ENCODE data around the gene DEFB129. TPM values are rescaled to one million over a fixed set of nuclear protein-coding genes. Genes with fewer than 3 reads are reported as not detected.
"Not testable (repeated sequence)": the region's sequence is repeated elsewhere in the genome, so short reads cannot be mapped to it uniquely, and the experiment has no call there.

Gene DEFB129
- total RNA-seq, 1 experiment from 2014 or later = not detected

GRCh38 chr20:199996-200395, 27.1 kb upstream of the DEFB129 start:
- no peaks in the 10 kb centered on the region; the same call in 1 of the 2 replicates for H3K36me3 Mint-ChIP-seq
- peaks cover 10% of the 10 kb centered on the region for H3K9me3 Mint-ChIP-seq
- ATAC-seq (no peak), DNase-seq (ENCODE audit: low spot score) (no peak)
- no peaks in the 10 kb centered on the region for H3K4me1 Mint-ChIP-seq
- CTCF ChIA-PET = no interaction called here
- no peak overlapping the region for H3K4me3 Mint-ChIP-seq
- TF ChIP-seq FOXJ3 (CRISPR knock-in tag; IDR thresholded peaks at IDR 0.05; ENCODE audit: borderline replicate concordance) (no peak), HMGXB4 (CRISPR knock-in tag; IDR thresholded peaks at IDR 0.05) (no peak), RELA (CRISPR knock-in tag; IDR thresholded peaks at IDR 0.05; ENCODE audit: borderline replicate concordance) (no peak), CREB1 (CRISPR knock-in tag; IDR thresholded peaks at IDR 0.05) (no peak), NFE2L1 (CRISPR knock-in tag; IDR thresholded peaks at IDR 0.05) (no peak), TEAD4 (CRISPR knock-in tag; IDR thresholded peaks at IDR 0.05) (no peak), ETV6 (CRISPR knock-in tag; IDR thresholded peaks at IDR 0.05) (no peak), GRHL2 (CRISPR knock-in tag; IDR thresholded peaks at IDR 0.05; ENCODE audit: insufficient replicate concordance, severe bottlenecking) (no peak), MYBL2 (CRISPR knock-in tag; IDR thresholded peaks at IDR 0.05) (no peak)
- TF ChIP-seq, protein P1, sequence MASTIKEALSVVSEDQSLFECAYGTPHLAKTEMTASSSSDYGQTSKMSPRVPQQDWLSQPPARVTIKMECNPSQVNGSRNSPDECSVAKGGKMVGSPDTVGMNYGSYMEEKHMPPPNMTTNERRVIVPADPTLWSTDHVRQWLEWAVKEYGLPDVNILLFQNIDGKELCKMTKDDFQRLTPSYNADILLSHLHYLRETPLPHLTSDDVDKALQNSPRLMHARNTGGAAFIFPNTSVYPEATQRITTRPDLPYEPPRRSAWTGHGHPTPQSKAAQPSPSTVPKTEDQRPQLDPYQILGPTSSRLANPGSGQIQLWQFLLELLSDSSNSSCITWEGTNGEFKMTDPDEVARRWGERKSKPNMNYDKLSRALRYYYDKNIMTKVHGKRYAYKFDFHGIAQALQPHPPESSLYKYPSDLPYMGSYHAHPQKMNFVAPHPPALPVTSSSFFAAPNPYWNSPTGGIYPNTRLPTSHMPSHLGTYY (CRISPR knock-in tag; IDR thresholded peaks at IDR 0.05) = no peak
- TF ChIP-seq, protein P2, sequence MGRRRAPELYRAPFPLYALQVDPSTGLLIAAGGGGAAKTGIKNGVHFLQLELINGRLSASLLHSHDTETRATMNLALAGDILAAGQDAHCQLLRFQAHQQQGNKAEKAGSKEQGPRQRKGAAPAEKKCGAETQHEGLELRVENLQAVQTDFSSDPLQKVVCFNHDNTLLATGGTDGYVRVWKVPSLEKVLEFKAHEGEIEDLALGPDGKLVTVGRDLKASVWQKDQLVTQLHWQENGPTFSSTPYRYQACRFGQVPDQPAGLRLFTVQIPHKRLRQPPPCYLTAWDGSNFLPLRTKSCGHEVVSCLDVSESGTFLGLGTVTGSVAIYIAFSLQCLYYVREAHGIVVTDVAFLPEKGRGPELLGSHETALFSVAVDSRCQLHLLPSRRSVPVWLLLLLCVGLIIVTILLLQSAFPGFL (CRISPR knock-in tag; IDR thresholded peaks at IDR 0.05; ENCODE audit: borderline replicate concordance) = no peak
- H3K27me3 Mint-ChIP-seq (ENCODE audit: low read depth) = peaks cover 83% of the 10 kb centered on the region
- POLR2A ChIA-PET = no interaction called here
- no peak overlapping the region for H3K27ac Mint-ChIP-seq

- H3K9me3 Mint-ChIP-seq; POLR2A ChIA-PET; H3K36me3 Mint-ChIP-seq; H3K4me1 Mint-ChIP-seq; H3K27ac Mint-ChIP-seq; DNase-seq (ENCODE audit: low spot score); H3K4me3 Mint-ChIP-seq; CTCF ChIA-PET; ATAC-seq: not testable (repeated sequence)
- H3K27me3 Mint-ChIP-seq (ENCODE audit: low read depth) = peaks cover 78% of the 10 kb centered on the region
These were observed 23.4 kb upstream of the DEFB129 start for GRCh38 chr20:203630-204029.

DNA sequence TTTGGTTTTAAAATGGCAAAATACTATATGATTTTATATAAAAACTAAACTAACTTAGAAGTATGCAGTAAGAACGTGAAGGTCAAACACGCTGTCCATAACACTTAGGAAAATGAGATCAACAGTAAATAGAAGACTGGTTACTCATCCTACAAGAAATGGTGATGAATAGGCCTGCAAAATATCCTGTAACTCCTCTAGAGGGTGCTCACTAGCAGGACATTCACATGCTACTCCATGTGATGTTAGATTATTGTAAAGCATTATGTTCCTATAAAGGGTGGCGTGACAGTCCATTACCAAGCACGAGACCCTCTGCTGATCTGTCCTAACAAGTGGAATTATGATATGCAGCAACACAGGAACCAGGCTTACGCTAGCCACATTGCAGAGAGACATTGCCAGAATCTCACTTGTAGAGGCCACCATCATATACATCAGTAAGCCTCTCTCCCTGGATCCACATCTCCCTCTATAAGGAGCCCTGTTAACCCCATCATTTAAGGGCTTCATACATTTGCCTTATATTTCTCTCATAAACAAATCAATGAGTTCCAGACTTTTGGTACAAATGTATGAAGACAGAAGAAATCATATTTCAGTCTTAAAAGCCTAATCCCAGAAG, 18.0 kb upstream of the DEFB129 start:
- no peaks in the 10 kb centered on the region for H3K9me3 Mint-ChIP-seq
- DNase-seq (ENCODE audit: low spot score) (no peak), ATAC-seq (peak; percentile 75)
- H3K27ac Mint-ChIP-seq = no peak overlapping the region
- H3K27me3 Mint-ChIP-seq (ENCODE audit: low read depth) = peaks cover 77% of the 10 kb centered on the region
- no peak overlapping the region for H3K4me3 Mint-ChIP-seq
- H3K36me3 Mint-ChIP-seq = no peaks in the 10 kb centered on the region
- ChIA-PET CTCF (interaction anchor here (1.3 kb wide), 1 partner anchor 9 kb away, joined by 3 read pairs; no protein-coding TSS in a partner anchor), POLR2A (no interaction called here)
- H3K4me1 Mint-ChIP-seq = no peaks in the 10 kb centered on the region
- TF ChIP-seq, protein P3, sequence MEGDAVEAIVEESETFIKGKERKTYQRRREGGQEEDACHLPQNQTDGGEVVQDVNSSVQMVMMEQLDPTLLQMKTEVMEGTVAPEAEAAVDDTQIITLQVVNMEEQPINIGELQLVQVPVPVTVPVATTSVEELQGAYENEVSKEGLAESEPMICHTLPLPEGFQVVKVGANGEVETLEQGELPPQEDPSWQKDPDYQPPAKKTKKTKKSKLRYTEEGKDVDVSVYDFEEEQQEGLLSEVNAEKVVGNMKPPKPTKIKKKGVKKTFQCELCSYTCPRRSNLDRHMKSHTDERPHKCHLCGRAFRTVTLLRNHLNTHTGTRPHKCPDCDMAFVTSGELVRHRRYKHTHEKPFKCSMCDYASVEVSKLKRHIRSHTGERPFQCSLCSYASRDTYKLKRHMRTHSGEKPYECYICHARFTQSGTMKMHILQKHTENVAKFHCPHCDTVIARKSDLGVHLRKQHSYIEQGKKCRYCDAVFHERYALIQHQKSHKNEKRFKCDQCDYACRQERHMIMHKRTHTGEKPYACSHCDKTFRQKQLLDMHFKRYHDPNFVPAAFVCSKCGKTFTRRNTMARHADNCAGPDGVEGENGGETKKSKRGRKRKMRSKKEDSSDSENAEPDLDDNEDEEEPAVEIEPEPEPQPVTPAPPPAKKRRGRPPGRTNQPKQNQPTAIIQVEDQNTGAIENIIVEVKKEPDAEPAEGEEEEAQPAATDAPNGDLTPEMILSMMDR (IDR thresholded peaks at IDR 0.05) = 0 out of 2 replicates have a peak, but pooled peaks have one; percentile 23
- TF ChIP-seq TCF7 (CRISPR knock-in tag; IDR thresholded peaks at IDR 0.05; ENCODE audit: low read depth) = no peak

Measured in WTC11 (cell line).